Measurements from ENCODE around the gene PODN. TPM values are rescaled to one million over a fixed set of nuclear protein-coding genes. Genes with fewer than 3 reads are reported as not detected.

Gene PODN
- total RNA-seq, 1 donor, result 52.8 TPM

GRCh38 chr1:53049574-53049967 lies 12.4 kb upstream of the PODN start:
- no peak for DNase-seq (ENCODE audit: insufficient read length, low spot score, missing footprints)
- Histone ChIP-seq H4K20me1 (ENCODE audit: insufficient read depth, low read length) (no peaks in the 10 kb centered on the region), H3K4me1 (ENCODE audit: insufficient read depth, low read length) (peaks cover 15% of the 10 kb centered on the region), H3K4me3 (ENCODE audit: insufficient read depth, low read length) (no peak overlapping the region), H3K4me2 (ENCODE audit: insufficient read depth, low read length) (no peak overlapping the region), H3K27ac (ENCODE audit: low read depth, low read length) (no peak overlapping the region), H3K79me2 (ENCODE audit: insufficient read depth, low read length) (no peaks in the 10 kb centered on the region), H3K36me3 (ENCODE audit: insufficient read depth, low read length) (peaks cover 31% of the 10 kb centered on the region), H3K9me3 (ENCODE audit: low read depth, low read length) (no peaks in the 10 kb centered on the region), H3K27me3 (ENCODE audit: insufficient read depth, low read length) (no peaks in the 10 kb centered on the region), H2AFZ (ENCODE audit: low read length) (no peak overlapping the region)
- no peak for TF ChIP-seq CTCF (IDR thresholded peaks at IDR 0.05; ENCODE audit: extremely low read depth, low read depth, low read length)

GRCh38 chr1:53050310-53050709 lies 11.7 kb upstream of the PODN start:
- no peak overlapping the region for H2AFZ ChIP-seq (ENCODE audit: low read length)
- DNase-seq (ENCODE audit: insufficient read length, low spot score, missing footprints), result no peak
- H3K4me2 ChIP-seq (ENCODE audit: insufficient read depth, low read length), result no peak overlapping the region
- no peaks in the 10 kb centered on the region for H3K9me3 ChIP-seq (ENCODE audit: low read depth, low read length)
- H3K4me3 ChIP-seq (ENCODE audit: insufficient read depth, low read length), result no peak overlapping the region
- no peak overlapping the region for H3K27ac ChIP-seq (ENCODE audit: low read depth, low read length)
- H3K79me2 ChIP-seq (ENCODE audit: insufficient read depth, low read length), result no peaks in the 10 kb centered on the region
- H4K20me1 ChIP-seq (ENCODE audit: insufficient read depth, low read length), result no peaks in the 10 kb centered on the region
- H3K27me3 ChIP-seq (ENCODE audit: insufficient read depth, low read length), result no peaks in the 10 kb centered on the region
- peaks cover 15% of the 10 kb centered on the region for H3K4me1 ChIP-seq (ENCODE audit: insufficient read depth, low read length)
- TF ChIP-seq CTCF (IDR thresholded peaks at IDR 0.05; ENCODE audit: extremely low read depth, low read depth, low read length), result no peak
- H3K36me3 ChIP-seq (ENCODE audit: insufficient read depth, low read length), result peaks cover 31% of the 10 kb centered on the region

GRCh38 chr1:53051676-53052075 lies 10.3 kb upstream of the PODN start:
- H2AFZ ChIP-seq (ENCODE audit: low read length), result no peak overlapping the region
- DNase-seq (ENCODE audit: insufficient read length, low spot score, missing footprints), result no peak
- H3K4me2 ChIP-seq (ENCODE audit: insufficient read depth, low read length), result no peak overlapping the region
- no peak for TF ChIP-seq CTCF (IDR thresholded peaks at IDR 0.05; ENCODE audit: extremely low read depth, low read depth, low read length)
- no peaks in the 10 kb centered on the region for H3K27me3 ChIP-seq (ENCODE audit: insufficient read depth, low read length)
- H4K20me1 ChIP-seq (ENCODE audit: insufficient read depth, low read length), result no peaks in the 10 kb centered on the region
- peaks cover 14% of the 10 kb centered on the region for H3K4me1 ChIP-seq (ENCODE audit: insufficient read depth, low read length)
- peaks cover 31% of the 10 kb centered on the region for H3K36me3 ChIP-seq (ENCODE audit: insufficient read depth, low read length)
- no peak overlapping the region for H3K4me3 ChIP-seq (ENCODE audit: insufficient read depth, low read length)
- H3K27ac ChIP-seq (ENCODE audit: low read depth, low read length), result no peak overlapping the region
- H3K79me2 ChIP-seq (ENCODE audit: insufficient read depth, low read length), result no peaks in the 10 kb centered on the region
- H3K9me3 ChIP-seq (ENCODE audit: low read depth, low read length), result no peaks in the 10 kb centered on the region

GRCh38 chr1:53057127-53057526 lies 4.9 kb upstream of the PODN start:
- no peaks in the 10 kb centered on the region for H3K9me3 ChIP-seq (ENCODE audit: low read depth, low read length)
- no peak overlapping the region for H3K27ac ChIP-seq (ENCODE audit: low read depth, low read length)
- no peak overlapping the region for H3K4me3 ChIP-seq (ENCODE audit: insufficient read depth, low read length)
- peaks cover 14% of the 10 kb centered on the region for H3K36me3 ChIP-seq (ENCODE audit: insufficient read depth, low read length)
- TF ChIP-seq CTCF (IDR thresholded peaks at IDR 0.05; ENCODE audit: extremely low read depth, low read depth, low read length), result no peak
- DNase-seq (ENCODE audit: insufficient read length, low spot score, missing footprints), result no peak
- peaks cover 5% of the 10 kb centered on the region for H3K27me3 ChIP-seq (ENCODE audit: insufficient read depth, low read length)
- H3K4me1 ChIP-seq (ENCODE audit: insufficient read depth, low read length), result peaks cover 17% of the 10 kb centered on the region
- H3K79me2 ChIP-seq (ENCODE audit: insufficient read depth, low read length), result no peaks in the 10 kb centered on the region
- no peaks in the 10 kb centered on the region for H4K20me1 ChIP-seq (ENCODE audit: insufficient read depth, low read length)
- no peak overlapping the region for H3K4me2 ChIP-seq (ENCODE audit: insufficient read depth, low read length)
- no peak overlapping the region for H2AFZ ChIP-seq (ENCODE audit: low read length)

Measured in osteoblast (primary cell).